Measurements from ENCODE around the gene GLIS1.

Gene GLIS1

GRCh38 chr1:53485478-53486394 lies 253.2 kb downstream of the GLIS1 start:
- DNase-seq (ENCODE audit: low spot score) = peak; percentile 69

GRCh38 chr1:53484705-53485477 lies 254.1 kb downstream of the GLIS1 start:
- DNase-seq (ENCODE audit: low spot score) = no peak

DNA sequence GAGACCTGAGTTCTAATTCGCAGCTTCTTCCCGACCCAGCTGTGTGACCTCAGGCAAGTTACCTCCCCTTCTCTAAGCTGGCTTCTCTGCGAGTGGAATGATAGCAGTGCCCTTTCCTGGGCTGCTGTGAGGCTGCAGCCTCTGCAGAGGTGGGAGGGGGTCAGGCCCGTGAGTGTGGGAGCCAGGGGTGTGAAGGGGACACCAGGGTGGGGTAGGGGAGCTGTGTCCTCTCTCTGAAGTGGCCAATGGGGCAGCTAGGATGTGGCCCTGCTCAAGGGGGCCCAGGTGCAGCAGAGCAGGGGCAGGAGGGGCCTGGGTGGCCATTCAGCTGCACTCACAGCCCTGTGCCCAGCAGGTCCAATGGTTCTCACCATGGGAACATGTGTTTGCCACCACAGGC lies 255.3 kb downstream of the GLIS1 start:
- no peak for DNase-seq (ENCODE audit: low spot score)

DNA sequence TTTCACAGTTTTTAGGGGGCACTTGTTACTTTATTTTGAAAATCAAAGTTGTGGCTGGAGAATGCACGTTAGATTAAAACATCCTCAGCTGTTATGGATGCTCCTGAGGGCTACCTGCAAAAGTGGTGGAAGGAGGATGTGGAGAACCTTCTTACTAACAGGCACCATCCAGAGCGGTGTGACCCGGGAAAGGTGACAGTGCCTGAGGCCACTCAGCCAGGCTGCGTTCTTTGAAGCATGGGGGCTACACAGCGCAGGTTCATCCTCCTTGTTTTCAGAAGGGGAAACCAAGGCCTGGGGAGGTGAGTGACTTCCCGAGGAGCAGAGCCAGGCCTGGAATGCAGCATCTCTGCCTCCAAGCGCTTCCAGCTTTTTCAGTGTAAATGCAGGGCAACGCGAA lies 255.8 kb downstream of the GLIS1 start:
- no peak for DNase-seq (ENCODE audit: low spot score)

DNA sequence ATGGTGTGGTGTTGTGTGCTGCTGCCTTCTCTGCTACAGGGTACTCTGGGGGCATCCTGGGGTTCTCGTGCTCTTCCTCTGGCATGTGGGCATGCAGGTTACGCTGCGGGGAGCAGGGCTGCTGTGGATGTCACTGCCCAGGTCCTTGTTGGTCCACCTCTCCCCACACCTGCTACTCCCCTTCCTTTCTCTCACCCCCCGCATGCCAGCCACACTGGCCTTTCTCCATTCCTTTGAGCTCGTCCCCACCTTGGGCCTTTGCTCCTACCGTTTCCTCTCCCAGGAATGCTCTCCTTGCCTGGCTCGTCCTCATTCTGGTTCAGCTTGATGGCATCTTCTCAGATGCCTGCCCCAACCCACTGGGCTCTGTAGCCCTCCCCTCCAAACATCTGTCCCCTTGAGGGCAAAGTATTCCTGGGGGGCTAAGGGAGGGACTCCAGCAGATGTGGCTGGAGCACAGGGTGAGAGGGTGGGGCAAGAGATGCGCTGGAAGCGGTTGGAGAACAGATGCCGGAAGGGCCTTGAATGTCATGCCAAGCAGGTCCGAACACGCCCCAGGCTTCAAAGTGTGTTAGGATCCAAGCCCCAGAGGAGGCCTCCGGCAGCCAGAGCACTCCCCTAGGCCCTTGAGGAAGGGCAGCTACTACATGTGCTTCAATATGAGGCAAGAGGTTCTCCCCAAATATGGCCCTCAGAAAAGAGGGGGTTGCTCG lies 256.4 kb downstream of the GLIS1 start:
- no peak for DNase-seq (ENCODE audit: low spot score)

GRCh38 chr1:53481456-53481855 lies 257.5 kb downstream of the GLIS1 start:
- no peak for DNase-seq (ENCODE audit: low spot score)

DNA sequence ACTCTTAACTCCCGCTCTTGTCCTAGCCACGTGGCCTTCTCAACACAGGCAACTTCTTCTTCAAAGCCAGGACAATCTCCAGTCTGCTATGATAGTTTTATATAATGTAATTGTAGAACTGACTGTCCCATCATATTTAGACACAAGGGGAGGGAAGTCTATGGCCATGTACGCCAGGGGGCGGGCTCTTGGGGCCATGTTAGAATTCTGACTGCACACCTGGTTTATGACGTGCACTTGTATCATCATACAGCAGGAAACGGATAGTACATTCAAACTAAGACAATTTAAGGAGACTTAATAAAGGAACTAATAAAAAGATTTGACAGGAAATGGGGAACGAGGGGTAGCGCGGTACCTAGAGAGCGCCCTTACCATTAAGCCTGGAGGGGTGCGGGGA lies 258.3 kb downstream of the GLIS1 start:
- no peak for DNase-seq (ENCODE audit: low spot score)

GRCh38 chr1:53478502-53478818 lies 260.5 kb downstream of the GLIS1 start:
- DNase-seq (ENCODE audit: low spot score) = no peak

GRCh38 chr1:53477651-53478501 lies 261.1 kb downstream of the GLIS1 start:
- no peak for DNase-seq (ENCODE audit: low spot score)

DNA sequence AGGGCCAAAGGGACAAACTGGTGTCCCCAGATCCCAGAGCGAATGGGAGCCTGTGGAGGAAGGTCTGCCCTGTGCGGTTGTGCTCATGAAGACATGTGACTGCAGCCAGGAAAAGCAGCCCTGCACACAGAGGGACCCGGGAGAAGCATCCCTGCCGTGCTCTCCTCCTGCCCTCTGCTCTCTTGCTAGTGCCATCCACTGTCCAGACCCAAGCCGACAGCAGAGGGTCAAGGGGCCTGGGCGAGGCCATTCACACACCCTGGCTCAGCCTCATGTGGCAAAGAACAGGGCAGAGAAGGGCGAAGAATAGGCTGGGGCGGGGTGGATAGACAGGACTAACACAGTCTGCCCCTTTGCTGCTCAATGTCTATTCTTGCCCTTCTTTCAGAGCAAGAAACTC lies 262.4 kb downstream of the GLIS1 start:
- no peak for DNase-seq (ENCODE audit: low spot score)

- DNase-seq (ENCODE audit: low spot score) = no peak
Measured at GRCh38 chr1:53475664-53476063, 263.3 kb downstream of the GLIS1 start.

DNA sequence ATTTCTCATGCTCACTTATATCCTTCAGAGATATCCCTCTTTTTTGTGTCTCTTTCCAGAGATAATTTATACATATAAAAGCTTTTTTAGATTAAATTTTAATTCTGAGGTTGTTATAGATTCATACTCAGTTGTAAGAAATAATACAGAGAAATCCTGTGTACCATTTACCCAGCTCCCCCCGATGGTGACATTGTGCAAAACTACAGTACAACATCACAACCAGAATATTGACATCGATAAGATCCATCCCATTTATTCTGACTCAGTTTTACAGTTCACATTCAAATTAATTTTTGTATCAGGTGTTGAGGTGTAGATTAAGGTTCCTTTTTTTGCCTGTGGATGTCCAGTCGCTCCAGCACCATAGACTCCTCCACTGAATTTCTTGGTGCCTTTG lies 265.5 kb downstream of the GLIS1 start:
- peak; percentile 3 for DNase-seq (ENCODE audit: low spot score)

DNA sequence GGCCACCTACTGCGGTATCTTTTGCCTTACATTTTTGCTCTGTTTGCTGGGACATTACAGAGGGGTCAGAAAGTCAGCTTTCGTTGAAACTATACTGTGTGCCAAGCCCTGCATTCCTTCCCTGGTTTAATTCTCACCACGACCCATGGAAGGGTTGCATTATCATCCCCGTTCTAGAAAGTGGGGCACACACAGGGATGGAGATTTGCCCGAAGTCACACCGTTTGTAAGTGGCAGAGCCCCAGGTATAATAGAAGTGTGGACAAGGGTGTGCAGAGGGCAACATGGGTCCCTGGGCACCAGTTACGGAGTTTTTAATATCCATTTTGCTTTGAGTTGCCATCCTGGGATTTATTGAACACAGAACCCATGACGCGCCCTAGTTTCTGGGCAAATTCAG lies 268.0 kb downstream of the GLIS1 start:
- DNase-seq (ENCODE audit: low spot score) = no peak

- no peak for DNase-seq (ENCODE audit: low spot score)
Measured at GRCh38 chr1:53470584-53470983, 268.4 kb downstream of the GLIS1 start.

- peak; percentile 60 for DNase-seq (ENCODE audit: low spot score)
Measured at GRCh38 chr1:53470155-53470554, 268.8 kb downstream of the GLIS1 start.

GRCh38 chr1:53469373-53469772 lies 269.6 kb downstream of the GLIS1 start:
- DNase-seq (ENCODE audit: low spot score) = no peak

GRCh38 chr1:53468374-53468773 lies 270.6 kb downstream of the GLIS1 start:
- DNase-seq (ENCODE audit: low spot score) = no peak

DNA sequence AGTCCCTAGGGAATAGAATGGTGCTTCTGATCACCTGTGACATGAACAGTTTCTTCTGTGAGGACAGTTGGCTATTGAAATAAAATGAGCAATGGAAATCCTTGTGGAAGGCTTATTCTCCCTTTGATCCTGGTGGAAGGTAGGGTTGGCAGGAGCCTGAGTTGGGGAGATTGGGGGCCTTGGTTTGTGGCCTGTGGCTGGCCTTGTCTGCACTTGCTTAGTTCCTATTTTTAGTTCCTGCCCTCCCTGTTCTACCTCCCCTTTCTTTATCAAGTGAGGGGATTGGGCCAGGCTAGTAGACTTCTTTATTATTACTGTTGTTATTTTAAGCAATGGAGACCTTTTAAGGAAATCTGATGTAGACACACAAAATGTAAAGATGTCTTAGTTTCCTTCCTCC lies 271.6 kb downstream of the GLIS1 start:
- DNase-seq (ENCODE audit: low spot score) = no peak

- no peak for DNase-seq (ENCODE audit: low spot score)
Measured at GRCh38 chr1:53465023-53465957, 273.7 kb downstream of the GLIS1 start.
